KMS-11 (cell line): ENCODE measurements around the gene ALS2CL.

ENCODE experiments used
- H2AFZ ChIP-seq: fragments of 200-600 bp; sonication (generic); 2 replicates; pipeline ENCODE4 v1.6.1; 2016; ENCODE audit warnings: antibody characterized with exemption, mixed run types, low read depth
- H3K27ac ChIP-seq: fragments of 200-600 bp; sonication (generic); 2 replicates; pipeline ENCODE4 v1.6.1; 2016; ENCODE audit warnings: mild to moderate bottlenecking, mixed run types
- H3K27me3 ChIP-seq: fragments of 200-600 bp; sonication (generic); 2 replicates; pipeline ENCODE4 v1.6.1; 2017; ENCODE audit warnings: mild to moderate bottlenecking, low read depth, mixed run types, moderate library complexity; ENCODE audit not compliant: insufficient read depth
- H3K36me3 ChIP-seq: fragments of 200-600 bp; sonication (generic); 2 replicates; pipeline ENCODE4 v1.6.1; 2017; ENCODE audit warnings: mild to moderate bottlenecking, mixed run types; ENCODE audit not compliant: insufficient read depth
- H3K4me1 ChIP-seq: fragments of 200-600 bp; sonication (generic); 2 replicates; pipeline ENCODE4 v1.6.1; 2016; ENCODE audit warnings: mild to moderate bottlenecking, low read depth, mixed run types; ENCODE audit not compliant: poor library complexity, severe bottlenecking
- H3K4me2 ChIP-seq: fragments of 200-600 bp; sonication (generic); 2 replicates; pipeline ENCODE4 v1.7.0; 2016; ENCODE audit warnings: mild to moderate bottlenecking, mixed run types
- H3K4me3 ChIP-seq: fragments of 200-600 bp; sonication (generic); IDR thresholded peaks from 2 replicates; pipeline ENCODE4 v1.6.1; 2017; ENCODE audit warnings: low read depth, low read length, mixed read lengths; ENCODE audit not compliant: insufficient read depth
- H3K79me2 ChIP-seq: fragments of 200-600 bp; sonication (generic); 2 replicates; pipeline ENCODE4 v1.6.1; 2016; ENCODE audit warnings: low read depth, mixed run types; ENCODE audit not compliant: insufficient read depth
- H3K9ac ChIP-seq: fragments of 200-600 bp; sonication (generic); 2 replicates; pipeline ENCODE4 v1.6.1; 2016; ENCODE audit warnings: mild to moderate bottlenecking, mixed run types
- H4K20me1 ChIP-seq: fragments of 200-600 bp; sonication (generic); 2 replicates; pipeline ENCODE4 v1.6.1; 2016; ENCODE audit warnings: mild to moderate bottlenecking, mixed run types; ENCODE audit not compliant: insufficient read depth
- TF ChIP-seq, protein P1 (sequence below): fragments of 200-600 bp; sonication (generic); conservative IDR thresholded peaks from 2 replicates; pipeline ENCODE4 v1.6.1; 2017; ENCODE audit warnings: low read depth, mild to moderate bottlenecking, antibody characterized with exemption, low read length, moderate library complexity, mixed read lengths

Gene ALS2CL

DNA sequence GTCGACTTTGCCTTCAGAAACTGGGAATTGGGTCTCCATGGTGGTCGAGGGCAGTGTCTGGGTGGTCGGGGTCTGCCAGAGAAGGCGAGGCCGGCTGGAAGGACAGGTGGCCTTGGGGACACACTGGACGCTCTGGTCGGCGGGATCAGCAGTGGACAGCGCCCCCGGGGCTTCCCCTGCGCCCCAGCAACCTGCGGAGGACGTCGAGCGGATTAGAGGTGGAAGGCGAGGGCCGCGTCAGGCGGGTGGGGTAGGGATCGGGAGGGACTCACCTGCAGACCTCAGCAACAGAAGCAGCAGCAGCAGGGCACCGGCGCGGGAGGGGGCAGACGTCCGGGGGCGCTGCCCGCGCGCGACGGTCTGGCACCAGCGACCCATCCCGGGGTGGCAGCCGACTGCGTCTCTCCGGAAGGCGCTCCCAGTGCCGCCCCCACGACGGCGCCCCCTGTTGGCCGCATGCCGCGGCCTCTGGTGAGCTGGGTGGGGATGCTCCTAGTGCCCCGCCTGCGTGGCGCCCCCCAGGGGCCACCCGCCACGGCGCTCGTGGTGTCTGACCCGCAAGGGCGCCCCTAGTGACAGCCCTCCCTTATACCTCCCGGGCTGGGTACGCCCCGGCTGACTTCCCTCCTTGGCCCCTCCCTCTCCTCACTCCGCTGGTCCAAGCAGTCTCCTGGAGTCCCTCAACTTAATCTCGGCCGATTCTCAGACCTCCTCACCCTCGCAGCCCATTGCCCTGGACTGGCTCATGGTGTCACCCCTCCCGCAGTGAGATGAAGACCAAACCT lies 24.2 kb upstream of the ALS2CL start, which contains the start of gene PRSS50:
Gene PRSS50 (minus strand): TSS at position 423 of the 785 bp plus-strand sequence. CDS start 45 bp downstream, at position 378.
- TF ChIP-seq, protein P1, sequence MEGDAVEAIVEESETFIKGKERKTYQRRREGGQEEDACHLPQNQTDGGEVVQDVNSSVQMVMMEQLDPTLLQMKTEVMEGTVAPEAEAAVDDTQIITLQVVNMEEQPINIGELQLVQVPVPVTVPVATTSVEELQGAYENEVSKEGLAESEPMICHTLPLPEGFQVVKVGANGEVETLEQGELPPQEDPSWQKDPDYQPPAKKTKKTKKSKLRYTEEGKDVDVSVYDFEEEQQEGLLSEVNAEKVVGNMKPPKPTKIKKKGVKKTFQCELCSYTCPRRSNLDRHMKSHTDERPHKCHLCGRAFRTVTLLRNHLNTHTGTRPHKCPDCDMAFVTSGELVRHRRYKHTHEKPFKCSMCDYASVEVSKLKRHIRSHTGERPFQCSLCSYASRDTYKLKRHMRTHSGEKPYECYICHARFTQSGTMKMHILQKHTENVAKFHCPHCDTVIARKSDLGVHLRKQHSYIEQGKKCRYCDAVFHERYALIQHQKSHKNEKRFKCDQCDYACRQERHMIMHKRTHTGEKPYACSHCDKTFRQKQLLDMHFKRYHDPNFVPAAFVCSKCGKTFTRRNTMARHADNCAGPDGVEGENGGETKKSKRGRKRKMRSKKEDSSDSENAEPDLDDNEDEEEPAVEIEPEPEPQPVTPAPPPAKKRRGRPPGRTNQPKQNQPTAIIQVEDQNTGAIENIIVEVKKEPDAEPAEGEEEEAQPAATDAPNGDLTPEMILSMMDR, result no peak; the same call in 1 of the 2 replicates
- Histone ChIP-seq H4K20me1 (no peaks in the 10 kb centered on the region), H3K4me2 (no peak within 1 kb of the TSS), H3K27me3 (no peaks in the 10 kb centered on the region), H3K36me3 (no peaks in the 10 kb centered on the region), H3K9ac (no peak within 1 kb of the TSS), H2AFZ (no peak within 1 kb of the TSS), H3K4me3 (no peak within 1 kb of the TSS), H3K79me2 (no peaks in the 10 kb centered on the region), H3K4me1 (no peaks in the 10 kb centered on the region), H3K27ac (no peak within 1 kb of the TSS)

DNA sequence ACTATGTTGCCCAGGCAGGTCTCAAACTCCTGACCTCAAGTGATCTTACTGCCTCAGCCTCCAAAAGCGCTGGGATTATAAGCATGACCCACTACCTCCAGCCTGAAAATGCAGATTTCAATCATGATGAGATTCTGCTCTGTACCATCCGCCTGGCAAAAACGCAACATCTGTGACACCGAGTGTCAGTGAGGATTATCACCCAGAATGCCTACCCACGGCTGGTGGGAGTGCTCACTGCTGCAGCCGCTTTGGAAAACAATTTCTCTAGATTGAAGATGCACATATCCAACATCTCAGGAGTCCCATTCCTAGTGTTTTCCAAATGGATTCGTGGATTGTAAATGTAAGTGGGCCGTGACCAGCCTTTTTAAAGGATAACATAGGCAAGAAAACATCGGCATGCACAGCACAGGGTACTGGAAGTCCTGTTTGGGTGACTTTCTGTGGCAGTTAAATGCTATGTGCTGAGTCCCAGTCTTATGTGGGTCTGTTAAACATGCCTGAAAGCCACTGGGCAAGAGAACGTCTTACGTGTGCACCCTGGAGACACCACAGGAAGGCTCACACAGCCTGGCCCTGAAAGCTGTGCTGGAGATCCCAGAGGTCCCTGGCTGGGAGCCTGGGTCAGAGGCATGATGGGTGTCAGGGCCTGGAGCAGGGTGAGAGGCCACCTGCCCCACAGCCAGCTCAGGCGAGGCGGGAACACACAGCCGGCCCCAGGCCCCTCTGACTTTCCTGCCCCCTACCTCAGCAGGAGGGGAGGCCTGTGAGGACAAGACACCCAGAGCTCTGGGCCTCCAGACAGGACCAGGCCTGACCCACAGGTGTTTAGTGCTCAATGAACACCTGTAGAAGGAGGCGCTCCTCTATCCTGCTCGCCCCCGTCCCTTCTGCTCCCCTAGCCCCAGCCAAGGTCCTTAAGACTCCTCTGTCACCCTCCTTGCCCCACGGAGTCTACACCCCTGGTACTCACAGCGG lies 23.3 kb upstream of the ALS2CL start:
- TF ChIP-seq, protein P1, result no peak
- no peak overlapping the region for H3K9ac ChIP-seq
- no peak overlapping the region for H2AFZ ChIP-seq
- no peaks in the 10 kb centered on the region for H3K79me2 ChIP-seq
- H4K20me1 ChIP-seq, result no peaks in the 10 kb centered on the region
- H3K4me2 ChIP-seq, result no peak overlapping the region
- H3K27me3 ChIP-seq, result no peaks in the 10 kb centered on the region
- H3K4me1 ChIP-seq, result no peaks in the 10 kb centered on the region
- H3K4me3 ChIP-seq, result no peak overlapping the region
- H3K36me3 ChIP-seq, result no peaks in the 10 kb centered on the region
- H3K27ac ChIP-seq, result no peak overlapping the region

DNA sequence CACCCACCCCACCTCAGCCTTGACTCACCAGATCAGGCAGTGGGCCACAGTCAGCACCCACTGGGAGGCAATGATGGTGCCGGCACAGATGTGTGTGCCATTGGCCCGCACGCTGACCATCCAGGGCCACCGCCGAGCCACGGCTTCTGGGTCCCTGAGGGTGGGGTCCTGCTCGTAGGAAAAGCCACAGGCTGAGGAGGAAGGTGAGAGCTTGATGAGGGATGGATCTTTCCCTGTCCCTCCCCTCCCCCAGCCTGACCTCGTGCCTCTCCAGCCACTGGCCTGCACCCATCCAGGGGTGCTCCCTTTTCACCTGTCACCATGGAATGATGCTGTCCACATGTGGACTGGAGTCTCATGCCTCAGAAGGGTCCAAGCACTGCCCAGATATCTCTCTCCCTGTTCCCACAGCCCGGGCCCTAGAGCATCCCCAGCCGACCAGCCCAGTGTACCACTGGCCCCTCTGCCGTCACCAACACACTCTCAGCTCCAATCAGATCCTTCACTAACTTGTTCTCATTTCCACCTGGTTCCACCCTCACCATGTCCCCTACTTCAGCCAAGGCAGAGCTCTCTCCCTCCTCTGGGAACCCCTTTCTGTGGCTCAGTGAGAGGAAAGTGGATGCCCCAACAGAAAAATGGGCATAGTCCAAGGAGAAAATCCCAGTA lies 22.2 kb upstream of the ALS2CL start:
- no peak overlapping the region for H3K9ac ChIP-seq
- H3K79me2 ChIP-seq, result no peaks in the 10 kb centered on the region
- no peak overlapping the region for H3K27ac ChIP-seq
- no peak overlapping the region for H3K4me2 ChIP-seq
- no peak overlapping the region for H2AFZ ChIP-seq
- no peaks in the 10 kb centered on the region for H3K36me3 ChIP-seq
- no peaks in the 10 kb centered on the region for H3K27me3 ChIP-seq
- TF ChIP-seq, protein P1, result no peak
- no peaks in the 10 kb centered on the region for H3K4me1 ChIP-seq
- H4K20me1 ChIP-seq, result no peaks in the 10 kb centered on the region
- no peak overlapping the region for H3K4me3 ChIP-seq

DNA sequence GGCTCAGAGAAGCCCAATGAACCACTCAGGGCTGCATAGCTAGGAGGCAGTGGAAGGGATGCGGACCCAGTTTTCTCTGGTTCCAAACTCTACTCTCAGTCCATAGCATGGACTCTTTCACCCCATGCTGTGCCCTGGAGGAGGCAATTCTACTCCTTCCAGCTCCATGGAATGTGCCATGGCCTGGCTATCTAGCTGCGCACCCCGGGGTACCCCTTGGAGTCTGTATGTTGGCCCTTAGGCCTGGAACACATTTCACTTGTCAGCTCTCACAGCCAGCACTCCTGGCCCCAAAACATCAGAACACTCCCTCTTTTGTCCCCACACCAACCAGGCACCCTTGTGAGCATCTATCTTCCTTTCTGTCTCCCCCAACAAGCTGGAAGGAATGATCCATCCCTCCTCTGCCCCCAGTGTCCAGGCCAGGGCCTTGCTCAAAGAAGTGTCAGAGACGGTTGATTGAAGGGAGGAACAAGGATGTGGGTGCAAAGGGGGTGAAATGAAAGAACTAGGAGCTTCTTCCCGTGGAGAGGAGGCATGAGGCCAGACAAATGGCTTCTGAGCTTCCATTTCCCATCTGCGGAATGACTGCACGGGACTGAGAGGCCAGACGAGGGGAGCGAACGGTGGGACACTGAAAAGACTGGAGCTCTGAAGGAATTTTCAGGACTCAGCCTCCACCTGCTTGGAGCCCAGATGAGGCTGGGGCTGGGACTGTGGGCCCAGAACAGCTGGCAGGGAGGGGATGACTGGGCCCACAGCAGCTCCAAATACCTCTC lies 21.4 kb upstream of the ALS2CL start:
- no peaks in the 10 kb centered on the region for H3K27me3 ChIP-seq

More for the DNA sequence above, 21.4 kb upstream of the ALS2CL start:
- Histone ChIP-seq H2AFZ (no peak overlapping the region), H3K27ac (no peak overlapping the region), H3K36me3 (no peaks in the 10 kb centered on the region), H4K20me1 (no peaks in the 10 kb centered on the region), H3K9ac (no peak overlapping the region), H3K4me2 (no peak overlapping the region), H3K4me3 (no peak overlapping the region), H3K4me1 (no peaks in the 10 kb centered on the region), H3K79me2 (no peaks in the 10 kb centered on the region)
- TF ChIP-seq, protein P1, result no peak
